Gastrocnemius medialis (tissue), 4 donors: ENCODE data around the gene PSKH1. TPM values are rescaled to one million over a fixed set of nuclear protein-coding genes. Genes with fewer than 3 reads are reported as not detected.
A peak's percentile ranks its signal among the peaks of the same experiment; 100 is the strongest.

ENCODE experiments used
- ATAC-seq, 2 donors: fragments of 150-250 bp; one replicate each; pipeline ENCODE4 v1.9.1; 2016
- DNase-seq, 2 donors: peaks; one replicate each; pipeline ENCODE4 v3.0.0-alpha.2; 2019
- H3K27ac ChIP-seq, 4 donors: fragments of 200-600 bp; sonication (generic); 1 replicate in 1 of 4; 2 replicates in 3 of 4; pipeline ENCODE4 v1.5.1; 2016 to 2018; ENCODE audit warnings: mild to moderate bottlenecking in 2 of 4, moderate library complexity in 1 of 4
- H3K27me3 ChIP-seq, 3 donors: fragments of 200-600 bp; sonication (generic) in 2 of 3; 1 replicate in 1 of 3; 2 replicates in 2 of 3; pipeline versions ENCODE4 v1.5.1 to v1.6.0; 2016 to 2019; ENCODE audit warnings: mild to moderate bottlenecking in 1 of 3, moderate library complexity in 1 of 3
- H3K36me3 ChIP-seq, 2 donors: fragments of 200-600 bp; sonication (generic) in 1 of 2; one replicate each; pipeline ENCODE4 v1.5.1; 2017 to 2018
- H3K4me1 ChIP-seq, 2 donors: fragments of 200-600 bp; sonication (generic) in 1 of 2; one replicate each; pipeline ENCODE4 v1.5.1; 2016 to 2017; ENCODE audit warnings: mild to moderate bottlenecking in 2 of 2
- H3K4me3 ChIP-seq, 4 donors: fragments of 200-600 bp; sonication (generic) in 3 of 4; 1 replicate in 1 of 4; 2 replicates in 3 of 4; pipeline ENCODE4 v1.5.1; 2016 to 2019; ENCODE audit warnings: mild to moderate bottlenecking in 2 of 4
- H3K9me3 ChIP-seq, 3 donors: fragments of 200-600 bp; sonication (generic) in 2 of 3; 1 replicate in 1 of 3; 2 replicates in 2 of 3; pipeline ENCODE4 v1.5.1; 2016 to 2019
- CTCF ChIP-seq, 5 experiments: fragments of 450-650 bp in 3 of 5; fragments of 200-600 bp in 2 of 5; sonication (generic) in 2 of 5; IDR thresholded peaks in 4 of 5; conservative IDR thresholded peaks in 1 of 5; 1 replicate in 4 of 5; 2 replicates in 1 of 5; pipeline ENCODE4 v1.5.1; 2016 to 2019; ENCODE audit warnings: antibody characterized with exemption in 5 of 5, mild to moderate bottlenecking in 3 of 5, moderate library complexity in 3 of 5
- POLR2A ChIP-seq, 2 donors: fragments of 450-650 bp; IDR thresholded peaks; one replicate each; pipeline ENCODE4 v1.6.1; 2017; ENCODE audit warnings: antibody characterized with exemption in 2 of 2, mild to moderate bottlenecking in 2 of 2, moderate library complexity in 2 of 2
- in situ Hi-C, 4 donors: fragments of 200-750 bp; cut with MboI; loops; one replicate each; pipeline versions ENCODE4 v1.15.0 to v1.8.0; 2017; ENCODE audit warnings: low sequenced_read_pairs in 4 of 4
- intact Hi-C: fragments of 100-400 bp; cut with DNase I; formaldehyde crosslinking; loops from one replicate; pipeline ENCODE4 v1.15.1; 2023; ENCODE audit warnings: low total_unique reads
- total RNA-seq, 4 donors: library from RNA; depleted of rRNA; stranded (reverse); fragments of >200 nt; gene quantifications; one replicate each; pipeline versions ENCODE4 v1.1.0 to v1.2.3, GENCODE V29; 2016

PSKH1 gene
- total RNA-seq, 4 donors from 2014 or later, result 4.1 to 12.7 (median 6.9) TPM

GRCh38 chr16:67943256-67943618 lies 50.2 kb downstream of the PSKH1 start:
- intact Hi-C loops, result no loop called here
- no peak for DNase-seq
- H3K36me3 ChIP-seq, result peaks cover 0 to 52% of the 10 kb centered on the region in 2 donors
- no peak overlapping the region for H3K4me3 ChIP-seq
- TF ChIP-seq POLR2A (IDR thresholded peaks at IDR 0.05), result no peak
- TF ChIP-seq CTCF (IDR thresholded peaks at IDR 0.05 in 4 of 5, conservative IDR thresholded peaks at IDR 0.05 in 1 of 5), result no peak
- in situ Hi-C loops, result no loop called here
- ATAC-seq, result no peak
- peak overlapping the region in 3 of 4 donors; percentile 26 to 59 (median 54) for H3K27ac ChIP-seq
- no peaks in the 10 kb centered on the region for H3K27me3 ChIP-seq
- H3K9me3 ChIP-seq, result no peaks in the 10 kb centered on the region
- peaks cover 22 to 23% of the 10 kb centered on the region in 2 donors for H3K4me1 ChIP-seq

DNA sequence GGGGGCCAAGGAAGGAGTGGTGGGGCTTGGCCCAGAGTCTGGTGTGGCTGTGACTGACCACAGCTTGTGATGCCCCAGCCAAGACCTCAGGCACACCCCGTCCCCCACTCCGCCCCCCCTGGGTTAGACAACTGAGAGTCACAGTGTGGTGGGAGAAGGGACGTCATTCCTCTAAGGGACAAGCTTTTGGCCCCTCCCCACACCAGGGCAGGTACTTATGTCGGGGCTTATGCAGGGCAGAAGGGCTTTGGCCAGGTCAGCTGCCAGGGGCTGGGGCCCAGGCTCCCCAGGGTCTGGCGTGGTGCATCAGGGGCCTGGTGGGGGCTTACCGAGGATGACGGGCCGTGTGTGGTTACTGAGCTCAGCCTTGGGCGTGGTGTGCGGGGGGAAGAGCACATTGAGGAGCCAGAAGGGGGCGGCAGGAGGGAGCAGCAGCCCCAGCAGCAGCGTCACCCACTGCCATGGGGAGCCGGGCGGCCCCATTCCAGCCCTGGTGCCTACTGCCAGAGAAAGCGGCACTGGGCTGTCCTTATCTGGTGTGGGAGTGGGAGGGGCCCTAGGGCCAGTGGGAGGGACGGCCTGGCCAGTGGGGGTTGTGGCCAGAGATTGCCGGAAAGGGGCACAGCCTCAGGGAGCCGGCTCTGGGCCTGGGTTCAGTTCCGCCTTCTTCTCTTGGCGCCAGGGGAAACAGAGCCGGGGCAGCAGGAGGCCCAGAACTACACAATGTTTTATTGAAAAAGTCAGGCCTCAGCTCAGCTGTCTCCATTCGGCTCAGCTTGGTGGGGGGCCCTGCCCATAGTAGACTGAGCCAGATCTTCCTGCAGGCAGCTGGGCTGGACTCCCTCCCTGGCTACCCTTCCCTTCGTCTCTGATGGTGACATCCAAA lies 50.8 kb downstream of the PSKH1 start, which contains the start of gene LCAT:
Gene LCAT, minus strand, starts transcription at position 502 of the 886 bp plus-strand sequence. Its CDS starts 19 bp downstream, at position 483.
- H3K4me1 ChIP-seq, result peaks cover 22 to 23% of the 10 kb centered on the region in 2 donors
- in situ Hi-C loops, result no loop called here
- H3K9me3 ChIP-seq, result no peaks in the 10 kb centered on the region
- no peaks in the 10 kb centered on the region for H3K27me3 ChIP-seq
- DNase-seq (peak in 1 of 2 donors; percentile 56), ATAC-seq (peak; percentile 30 to 44)
- intact Hi-C loops, result no loop called here
- H3K27ac ChIP-seq, result peak within 1 kb of the TSS; percentile 26 to 59 (median 52)
- H3K4me3 ChIP-seq, result no peak within 1 kb of the TSS
- TF ChIP-seq POLR2A (IDR thresholded peaks at IDR 0.05) (no peak), CTCF (IDR thresholded peaks at IDR 0.05 in 4 of 5, conservative IDR thresholded peaks at IDR 0.05 in 1 of 5) (no peak)
- H3K36me3 ChIP-seq, result peaks cover 0 to 59% of the 10 kb centered on the region in 2 donors

DNA sequence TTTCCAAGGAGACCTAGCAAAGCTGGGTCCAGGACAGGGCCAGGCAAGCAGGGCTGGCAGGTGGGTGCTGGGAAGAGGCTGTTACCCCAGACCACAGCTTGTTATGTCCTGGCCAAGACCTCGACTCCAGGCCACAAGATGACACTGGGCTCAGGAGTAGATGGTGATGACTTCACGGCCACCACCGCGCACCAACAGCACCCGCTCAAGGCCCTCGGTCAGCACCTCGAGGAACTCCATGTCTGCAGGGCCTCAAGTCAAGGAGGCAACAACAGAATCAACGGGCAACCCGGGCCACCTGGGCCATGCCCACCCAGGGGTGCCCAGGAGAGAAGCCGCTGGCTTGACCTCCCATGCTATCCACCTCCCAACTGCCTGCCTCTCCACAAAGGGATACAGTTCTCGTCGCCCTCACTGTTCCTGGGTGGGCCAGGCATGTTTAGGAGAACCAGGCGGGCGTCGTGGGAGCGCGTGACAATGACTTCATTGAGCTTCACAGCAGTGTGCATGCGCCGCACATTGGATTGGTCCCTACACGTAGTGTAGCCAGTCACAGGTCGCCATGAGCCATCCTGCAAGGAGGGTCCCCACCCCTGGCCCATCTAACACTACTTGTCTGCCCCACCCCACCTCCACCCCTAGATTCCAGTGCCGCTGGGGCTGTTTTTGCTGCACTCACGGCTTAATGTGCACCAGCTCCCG lies 51.8 kb downstream of the PSKH1 start:
- intact Hi-C loops, result no loop called here
- peaks cover 0 to 64% of the 10 kb centered on the region in 2 donors for H3K36me3 ChIP-seq
- DNase-seq (no peak), ATAC-seq (no peak)
- H3K27me3 ChIP-seq, result no peaks in the 10 kb centered on the region
- in situ Hi-C loops, result no loop called here
- peak overlapping the region; percentile 26 to 59 (median 52) for H3K27ac ChIP-seq
- H3K4me1 ChIP-seq, result peaks cover 22 to 23% of the 10 kb centered on the region in 2 donors
- H3K4me3 ChIP-seq, result no peak overlapping the region
- TF ChIP-seq CTCF (IDR thresholded peaks at IDR 0.05 in 4 of 5, conservative IDR thresholded peaks at IDR 0.05 in 1 of 5) (no peak), POLR2A (IDR thresholded peaks at IDR 0.05) (no peak)
- no peaks in the 10 kb centered on the region for H3K9me3 ChIP-seq

- H3K9me3 ChIP-seq, result no peaks in the 10 kb centered on the region
- no peak for DNase-seq
- peaks cover 0 to 70% of the 10 kb centered on the region in 2 donors for H3K36me3 ChIP-seq
- no peak for TF ChIP-seq POLR2A (IDR thresholded peaks at IDR 0.05)
- TF ChIP-seq CTCF (IDR thresholded peaks at IDR 0.05 in 4 of 5, conservative IDR thresholded peaks at IDR 0.05 in 1 of 5), result no peak
- in situ Hi-C loops (no loop called here), intact Hi-C loops (no loop called here)
- ATAC-seq, result no peak
- no peak overlapping the region for H3K4me3 ChIP-seq
- H3K4me1 ChIP-seq, result peaks cover 17 to 23% of the 10 kb centered on the region in 2 donors
- H3K27ac ChIP-seq, result peak overlapping the region in 2 of 4 donors; percentile 26 to 54
- no peaks in the 10 kb centered on the region for H3K27me3 ChIP-seq
Observed at GRCh38 chr16:67945392-67945933, 52.4 kb downstream of the PSKH1 start.
